Neural progenitor cell (in vitro differentiated cells): ENCODE data around the gene PRKCH.

Experiments used
- EZH2 ChIP-seq: fragments of 200-600 bp; sonication (generic); IDR thresholded peaks from 2 replicates; pipeline ENCODE4 v1.6.1; 2017; ENCODE audit warnings: antibody characterized with exemption, mild to moderate bottlenecking, moderate library complexity
- TF ChIP-seq, protein P1 (sequence below): fragments of 200-600 bp; sonication (generic); IDR thresholded peaks from 2 replicates; pipeline ENCODE4 v1.5.1; 2017; ENCODE audit warnings: antibody characterized with exemption, mild to moderate bottlenecking

DNA sequence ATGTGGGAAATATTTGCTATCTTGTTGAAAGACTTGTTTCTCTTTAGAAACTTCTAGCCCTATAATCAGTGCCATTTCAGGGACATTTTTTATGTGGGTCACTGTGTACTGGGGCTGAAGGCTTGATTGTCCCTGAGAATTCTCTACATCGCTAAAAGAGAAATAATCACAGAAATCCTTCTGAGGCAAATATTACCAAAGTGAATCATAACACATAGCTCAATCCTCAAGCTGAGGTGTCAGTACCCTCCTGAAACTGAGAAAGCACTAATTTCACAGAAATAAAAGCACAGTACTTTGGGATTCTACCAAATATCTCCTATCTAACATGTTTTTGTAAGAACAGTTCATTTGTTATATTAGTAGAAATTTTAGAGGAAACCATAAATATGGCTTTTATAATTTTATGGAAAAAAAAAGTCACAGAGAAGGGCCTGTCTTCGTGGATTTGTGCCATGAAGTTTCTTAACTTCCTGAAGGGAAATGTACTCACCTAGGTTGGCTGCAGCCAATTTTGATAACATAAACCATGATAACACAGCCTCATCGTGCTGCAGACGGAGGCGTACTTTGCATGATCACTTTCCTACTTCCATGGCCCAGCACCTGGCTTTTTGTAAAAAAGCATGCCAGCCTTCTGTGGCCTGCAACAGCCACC, 210.2 kb downstream of the PRKCH start:
- TF ChIP-seq, protein P1, sequence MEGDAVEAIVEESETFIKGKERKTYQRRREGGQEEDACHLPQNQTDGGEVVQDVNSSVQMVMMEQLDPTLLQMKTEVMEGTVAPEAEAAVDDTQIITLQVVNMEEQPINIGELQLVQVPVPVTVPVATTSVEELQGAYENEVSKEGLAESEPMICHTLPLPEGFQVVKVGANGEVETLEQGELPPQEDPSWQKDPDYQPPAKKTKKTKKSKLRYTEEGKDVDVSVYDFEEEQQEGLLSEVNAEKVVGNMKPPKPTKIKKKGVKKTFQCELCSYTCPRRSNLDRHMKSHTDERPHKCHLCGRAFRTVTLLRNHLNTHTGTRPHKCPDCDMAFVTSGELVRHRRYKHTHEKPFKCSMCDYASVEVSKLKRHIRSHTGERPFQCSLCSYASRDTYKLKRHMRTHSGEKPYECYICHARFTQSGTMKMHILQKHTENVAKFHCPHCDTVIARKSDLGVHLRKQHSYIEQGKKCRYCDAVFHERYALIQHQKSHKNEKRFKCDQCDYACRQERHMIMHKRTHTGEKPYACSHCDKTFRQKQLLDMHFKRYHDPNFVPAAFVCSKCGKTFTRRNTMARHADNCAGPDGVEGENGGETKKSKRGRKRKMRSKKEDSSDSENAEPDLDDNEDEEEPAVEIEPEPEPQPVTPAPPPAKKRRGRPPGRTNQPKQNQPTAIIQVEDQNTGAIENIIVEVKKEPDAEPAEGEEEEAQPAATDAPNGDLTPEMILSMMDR = no peak
- no peak for TF ChIP-seq EZH2
